H1 (cell line): ENCODE results near the gene CCDC102A. TPM values are rescaled to one million over a fixed set of nuclear protein-coding genes. Genes with fewer than 3 reads are reported as not detected.

Experiments used
- BACH1 ChIP-seq: IDR thresholded peaks from 2 replicates; pipeline ENCODE4 v1.6.1; 2012; ENCODE audit warnings: low read length, improper control_type of control experiment
- CBX8 ChIP-seq: fragments of 300-800, 300-1000 bp; sonication (generic); IDR thresholded peaks from 2 replicates; pipeline ENCODE4 v1.7.1; 2016; ENCODE audit warnings: low read depth, low read length, borderline replicate concordance
- CREB1 ChIP-seq: IDR thresholded peaks from 2 replicates; pipeline ENCODE4 v1.6.1; 2012; ENCODE audit warnings: inconsistent platforms
- JUN ChIP-seq: IDR thresholded peaks from 2 replicates; pipeline ENCODE4 v1.6.1; 2011; ENCODE audit warnings: low read depth, mild to moderate bottlenecking, improper control_type of control experiment, low read length
- POLR2AphosphoS5 ChIP-seq: IDR thresholded peaks from 2 replicates; pipeline ENCODE4 v1.6.1; 2011; ENCODE audit warnings: low read depth, low read length
- RBBP5 ChIP-seq: IDR thresholded peaks from 2 replicates; pipeline ENCODE4 v1.7.1; 2012; ENCODE audit warnings: low read depth, mild to moderate bottlenecking, inconsistent platforms, low read length, moderate library complexity, borderline replicate concordance
- RFX5 ChIP-seq: IDR thresholded peaks from 2 replicates; pipeline ENCODE4 v1.6.1; 2011; ENCODE audit warnings: low read depth, low read length, improper control_type of control experiment, borderline replicate concordance
- USF2 ChIP-seq: IDR thresholded peaks from 2 replicates; pipeline ENCODE4 v1.6.1; 2011; ENCODE audit warnings: low read length, improper control_type of control experiment
- polyA plus RNA-seq, 7 experiments: library from polyadenylated mRNA; depleted of rRNA in 3 of 7; stranded (reverse) in 5 of 7; unstranded in 2 of 7; fragments of >200 nt in 5 of 7; fragments of 200-250 nt in 2 of 7; gene quantifications; 1 replicate in 5 of 7; 2 replicates in 1 of 7; 4 replicates in 1 of 7; pipeline versions ENCODE4 v1.2.1 to v1.2.3, GENCODE V29; 2011 to 2013; ENCODE audit warnings: missing spikeins in 2 of 7, mixed read lengths in 2 of 7
- total RNA-seq: library from RNA; stranded (reverse); fragmentation: NEBNext Ultra II Directional; extraction: Animal tissue kit (Norgen Biotek cat#: 25700); gene quantifications from 2 replicates; pipeline ENCODE4 v1.2.1, GENCODE V29; 2021
- TF ChIP-seq, protein P1 (sequence below), 3 experiments: IDR thresholded peaks; 1 replicate in 2 of 3; 2 replicates in 1 of 3; pipeline versions ENCODE4 v1.5.1 to v1.6.1; 2011; ENCODE audit warnings: low read length in 3 of 3, mild to moderate bottlenecking in 3 of 3, inconsistent platforms in 2 of 3, low read depth in 1 of 3, moderate library complexity in 1 of 3; ENCODE audit not compliant: insufficient read depth in 1 of 3; ENCODE audit errors: control extremely low read depth in 1 of 3

Gene CCDC102A
- total and polyA plus RNA-seq, 2 of the 8 experiments (the other 6 are each of a cell fraction or from before 2014, with no cell fraction given), result 4.0 to 7.5 TPM

- TF ChIP-seq JUN (no peak), CBX8 (no peak), CREB1 (no peak), BACH1 (no peak), RBBP5 (no peak), POLR2AphosphoS5 (no peak), USF2 (no peak), RFX5 (no peak)
- TF ChIP-seq, protein P1, sequence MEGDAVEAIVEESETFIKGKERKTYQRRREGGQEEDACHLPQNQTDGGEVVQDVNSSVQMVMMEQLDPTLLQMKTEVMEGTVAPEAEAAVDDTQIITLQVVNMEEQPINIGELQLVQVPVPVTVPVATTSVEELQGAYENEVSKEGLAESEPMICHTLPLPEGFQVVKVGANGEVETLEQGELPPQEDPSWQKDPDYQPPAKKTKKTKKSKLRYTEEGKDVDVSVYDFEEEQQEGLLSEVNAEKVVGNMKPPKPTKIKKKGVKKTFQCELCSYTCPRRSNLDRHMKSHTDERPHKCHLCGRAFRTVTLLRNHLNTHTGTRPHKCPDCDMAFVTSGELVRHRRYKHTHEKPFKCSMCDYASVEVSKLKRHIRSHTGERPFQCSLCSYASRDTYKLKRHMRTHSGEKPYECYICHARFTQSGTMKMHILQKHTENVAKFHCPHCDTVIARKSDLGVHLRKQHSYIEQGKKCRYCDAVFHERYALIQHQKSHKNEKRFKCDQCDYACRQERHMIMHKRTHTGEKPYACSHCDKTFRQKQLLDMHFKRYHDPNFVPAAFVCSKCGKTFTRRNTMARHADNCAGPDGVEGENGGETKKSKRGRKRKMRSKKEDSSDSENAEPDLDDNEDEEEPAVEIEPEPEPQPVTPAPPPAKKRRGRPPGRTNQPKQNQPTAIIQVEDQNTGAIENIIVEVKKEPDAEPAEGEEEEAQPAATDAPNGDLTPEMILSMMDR (IDR thresholded peaks at IDR 0.05; ENCODE audit: control extremely low read depth in 1 of 3, insufficient read depth in 1 of 3, low read depth in 1 of 3, low read length in 3 of 3), result no peak
- TF ChIP-seq, all 59 proteins: peak for 0
Measured at GRCh38 chr16:57530522-57531252, 5.7 kb downstream of the CCDC102A start (continued).
